Lung (tissue), 16 donors: ENCODE measurements around the gene MAP6D1. TPM values are rescaled to one million over a fixed set of nuclear protein-coding genes. Genes with fewer than 3 reads are reported as not detected.

Experiments
- ATAC-seq: fragments of 200-7000 bp; cut with Tn5 transposase; one replicate; pipeline ENCODE4 v1.9.1; 2020; ENCODE audit warnings: moderate number of reproducible peaks; ENCODE audit not compliant: insufficient read depth, low FRiP score
- DNase-seq, 3 donors: peaks; one replicate each; pipeline ENCODE4 v3.0.0-alpha.2; 2013 to 2017
- H3K27ac ChIP-seq, 2 donors: one replicate each; pipeline ENCODE4 v1.5.1; 2013; ENCODE audit warnings: mild to moderate bottlenecking in 2 of 2, moderate library complexity in 2 of 2, control low read depth in 1 of 2, inconsistent platforms in 1 of 2, low read depth in 1 of 2, low read length in 1 of 2
- H3K27me3 ChIP-seq, 3 donors: one replicate each; pipeline ENCODE4 v1.5.1; 2013; ENCODE audit warnings: low read length in 2 of 3; ENCODE audit not compliant: control insufficient read depth in 3 of 3, insufficient read depth in 3 of 3
- H3K36me3 ChIP-seq, 4 donors: one replicate each; pipeline ENCODE4 v1.5.1; 2013; ENCODE audit warnings: low read length in 4 of 4, mild to moderate bottlenecking in 1 of 4, moderate library complexity in 1 of 4; ENCODE audit not compliant: control insufficient read depth in 4 of 4, insufficient read depth in 4 of 4
- H3K4me1 ChIP-seq, 5 donors: one replicate each; pipeline ENCODE4 v1.5.1; 2013; ENCODE audit warnings: low read length in 5 of 5, mild to moderate bottlenecking in 2 of 5, moderate library complexity in 1 of 5; ENCODE audit not compliant: control insufficient read depth in 5 of 5, insufficient read depth in 5 of 5
- H3K4me3 ChIP-seq: one replicate; pipeline ENCODE4 v1.5.1; 2013; ENCODE audit warnings: mild to moderate bottlenecking, control low read depth, moderate library complexity
- H3K9ac ChIP-seq, 2 donors: one replicate each; pipeline ENCODE4 v1.5.1; 2013; ENCODE audit warnings: low read length in 2 of 2, control low read depth in 1 of 2; ENCODE audit not compliant: insufficient read depth in 1 of 2
- H3K9me3 ChIP-seq, 4 donors: one replicate each; pipeline ENCODE4 v1.5.1; 2013; ENCODE audit warnings: low read length in 3 of 4, mild to moderate bottlenecking in 1 of 4, moderate library complexity in 1 of 4; ENCODE audit not compliant: control insufficient read depth in 4 of 4, insufficient read depth in 3 of 4
- WGBS, 2 donors: extraction: QIAGEN DNeasy Blood & Tissue Kit; methylation state at CpG; one replicate each; pipeline ENCODE4 v1.1.7; 2013; 5-methylcytosine and 5-hydroxymethylcytosine counted together
- long read RNA-seq, 5 donors: transcript quantifications; one replicate each; lab custom pipeline, GENCODE V29; 2026
- polyA plus RNA-seq, 2 donors: library from polyadenylated mRNA; stranded (reverse); fragments of 200-250 nt; gene quantifications; one replicate each; pipeline ENCODE4 v1.2.1, GENCODE V29; 2013
- total RNA-seq, 2 donors: library from RNA; depleted of rRNA in 1 of 2; stranded (reverse); fragments of >200 nt in 1 of 2; gene quantifications; one replicate each; pipeline ENCODE4 v1.2.1, GENCODE V29; 2014 to 2021
- TF ChIP-seq, protein P1 (sequence below): IDR thresholded peaks from 2 replicates; pipeline ENCODE4 v1.5.1; 2012; ENCODE audit warnings: mild to moderate bottlenecking; ENCODE audit errors: control extremely low read depth, extremely low read depth
- donor health status: control.
- donor health status: control.
- donor health status: Bipolar disorder and iron deficiency.
- donor health status: healthy.
- donor health status: DM: yes; HTN: yes; CAD: no.

The MAP6D1 gene
- 1 to 10 TPM in 1 of 2 donors, under 1 TPM in 1; 0.85 to 1.9 TPM for total RNA-seq
- polyA plus RNA-seq: 1 to 10 TPM in 1 of 2 donors, under 1 TPM in 1; 0.64 to 1.8 TPM
- long read RNA-seq, donor 1: 0 reads
- long read RNA-seq, donor 2: 0 reads
- long read RNA-seq, donor 3: 0 reads
- long read RNA-seq, donor 4, partial matches to known transcripts: 0 of 1 reads
- long read RNA-seq, donor 4, other reads (novel, unspliced or antisense): 0 of 1 reads
- long read RNA-seq, donor 5, partial matches to known transcripts: 0 of 1 reads
- long read RNA-seq, donor 5, other reads (novel, unspliced or antisense): 0 of 1 reads

DNA sequence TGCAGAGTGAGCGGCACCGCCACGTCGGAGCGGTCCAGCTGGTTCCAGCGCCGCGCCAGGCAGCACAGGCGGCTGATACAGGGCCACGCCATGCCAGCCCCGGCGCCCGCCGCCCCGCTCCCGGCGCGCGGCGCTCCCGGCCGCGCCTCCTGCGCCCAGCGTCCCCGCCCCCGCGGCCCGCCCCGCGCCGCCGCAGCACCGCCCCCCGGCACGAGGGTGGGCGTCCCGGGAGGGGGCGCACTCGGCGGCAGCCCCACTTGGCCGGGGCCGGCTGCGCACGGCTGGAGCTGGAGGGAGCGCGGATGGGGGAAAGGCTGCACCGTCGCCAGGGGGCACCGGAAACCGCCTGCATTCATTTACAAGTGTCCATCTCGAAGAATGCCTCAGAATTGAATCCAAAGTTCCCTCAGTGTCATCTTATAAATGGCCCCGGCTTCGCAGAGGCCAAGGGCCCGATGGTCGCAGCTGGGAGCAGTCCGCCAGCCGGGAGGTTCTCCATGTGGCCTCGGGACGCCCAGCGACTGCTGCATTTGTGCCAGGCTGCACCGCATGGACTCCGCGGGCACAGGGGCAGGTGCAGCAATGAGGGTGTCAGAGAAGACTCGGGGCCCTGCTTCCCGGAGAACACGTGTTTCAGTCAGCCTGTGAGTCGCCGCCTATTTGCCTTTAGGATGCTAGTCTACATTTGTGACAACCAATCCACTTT, at the start of gene MAP6D1:
MAP6D1 (minus strand) TSS at position 122 of the 706 bp plus-strand sequence; CDS start at position 92, 30 bp downstream.
- H3K9ac ChIP-seq: no peak within 1 kb of the TSS

DNA sequence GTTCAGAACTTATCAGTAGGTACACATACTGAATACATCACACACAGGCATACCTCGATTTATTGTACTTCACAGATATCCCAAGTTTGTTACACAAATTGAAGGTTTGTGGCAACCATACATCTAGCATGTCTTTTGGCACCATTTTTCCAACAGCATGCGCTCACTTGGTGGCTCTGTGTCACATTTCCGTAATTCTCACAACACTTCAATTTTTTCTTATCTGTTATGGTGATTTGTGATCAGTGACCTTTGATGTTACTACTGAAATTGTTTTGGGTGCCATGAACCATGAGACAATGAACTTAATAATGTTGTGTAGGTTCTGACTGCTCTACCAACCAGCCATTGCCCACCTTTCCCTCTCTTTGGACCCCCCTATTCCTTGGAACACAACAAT, 48.5 kb upstream of the MAP6D1 start:
- Histone ChIP-seq H3K9ac (no peak overlapping the region), H3K4me1 (peaks cover 0 to 3% (median 0%) of the 10 kb centered on the region in 5 donors), H3K36me3 (peaks cover 0 to 1% (median 0%) of the 10 kb centered on the region in 4 donors), H3K4me3 (no peak overlapping the region), H3K27ac (no peak overlapping the region), H3K27me3 (no peaks in the 10 kb centered on the region), H3K9me3 (no peaks in the 10 kb centered on the region)
- ATAC-seq: no peak
- TF ChIP-seq, protein P1, sequence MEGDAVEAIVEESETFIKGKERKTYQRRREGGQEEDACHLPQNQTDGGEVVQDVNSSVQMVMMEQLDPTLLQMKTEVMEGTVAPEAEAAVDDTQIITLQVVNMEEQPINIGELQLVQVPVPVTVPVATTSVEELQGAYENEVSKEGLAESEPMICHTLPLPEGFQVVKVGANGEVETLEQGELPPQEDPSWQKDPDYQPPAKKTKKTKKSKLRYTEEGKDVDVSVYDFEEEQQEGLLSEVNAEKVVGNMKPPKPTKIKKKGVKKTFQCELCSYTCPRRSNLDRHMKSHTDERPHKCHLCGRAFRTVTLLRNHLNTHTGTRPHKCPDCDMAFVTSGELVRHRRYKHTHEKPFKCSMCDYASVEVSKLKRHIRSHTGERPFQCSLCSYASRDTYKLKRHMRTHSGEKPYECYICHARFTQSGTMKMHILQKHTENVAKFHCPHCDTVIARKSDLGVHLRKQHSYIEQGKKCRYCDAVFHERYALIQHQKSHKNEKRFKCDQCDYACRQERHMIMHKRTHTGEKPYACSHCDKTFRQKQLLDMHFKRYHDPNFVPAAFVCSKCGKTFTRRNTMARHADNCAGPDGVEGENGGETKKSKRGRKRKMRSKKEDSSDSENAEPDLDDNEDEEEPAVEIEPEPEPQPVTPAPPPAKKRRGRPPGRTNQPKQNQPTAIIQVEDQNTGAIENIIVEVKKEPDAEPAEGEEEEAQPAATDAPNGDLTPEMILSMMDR: no peak
- 86 to 94% methylated on average over 3 of the region's 3 CpGs for WGBS, 2 donors
- no peak for DNase-seq

More for the DNA sequence above, at the start of gene MAP6D1:
- Histone ChIP-seq H3K27ac (no peak within 1 kb of the TSS), H3K4me1 (peaks cover 0 to 9% (median 0%) of the 10 kb centered on the region in 5 donors), H3K4me3 (peak within 1 kb of the TSS; percentile 37), H3K36me3 (peaks cover 0 to 16% (median 2%) of the 10 kb centered on the region in 4 donors), H3K27me3 (no peaks in the 10 kb centered on the region), H3K9me3 (no peaks in the 10 kb centered on the region)
- ATAC-seq: peak; percentile 54
- TF ChIP-seq, protein P1: no peak
- 5% methylated on average over 60 to 69 of the region's 69 CpGs for WGBS, 2 donors
- peak; percentile 64 to 76 (median 75) for DNase-seq

DNA sequence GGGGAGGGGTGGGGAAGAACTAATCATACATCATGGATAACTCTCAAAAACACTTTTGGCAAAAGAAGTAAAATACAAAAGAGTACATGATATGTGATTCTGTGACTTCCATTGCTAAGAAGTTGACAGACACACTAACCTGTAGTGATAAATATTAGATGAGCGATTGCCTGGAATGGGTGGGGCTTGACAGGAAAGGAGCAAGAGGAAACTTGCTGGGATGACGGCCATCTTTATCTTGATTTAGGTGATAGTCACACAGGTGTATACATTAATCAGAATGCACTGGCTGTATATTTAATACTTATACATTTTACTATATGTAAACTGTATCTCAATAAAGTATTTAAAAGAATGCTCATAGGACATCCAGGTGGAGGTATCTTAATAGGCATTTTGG, 46.2 kb upstream of the MAP6D1 start:
- ATAC-seq (no peak), DNase-seq (no peak)
- TF ChIP-seq, protein P1: no peak
- no peaks in the 10 kb centered on the region for H3K9me3 ChIP-seq
- peaks cover 0 to 2% (median 0%) of the 10 kb centered on the region in 5 donors for H3K4me1 ChIP-seq
- H3K27me3 ChIP-seq: no peaks in the 10 kb centered on the region
- no peak overlapping the region for H3K9ac ChIP-seq
- H3K36me3 ChIP-seq: peaks cover 0 to 4% (median 3%) of the 10 kb centered on the region in 4 donors
- no peak overlapping the region for H3K27ac ChIP-seq
- 70 to 76% methylated on average over 2 of the region's 2 CpGs for WGBS, 2 donors
- H3K4me3 ChIP-seq: no peak overlapping the region
